PC-3 (cell line): Measurements from ENCODE around the gene WDPCP.

Source experiments
- EZH2 ChIP-seq: fragments of 300-600 bp; sonication (generic); IDR thresholded peaks from one replicate; pipeline ENCODE4 v1.6.1; 2017; ENCODE audit warnings: antibody characterized with exemption, mild to moderate bottlenecking, low read length; ENCODE audit not compliant: unreplicated experiment
- TF ChIP-seq, protein P1 (sequence below): fragments of 300-600 bp; sonication (generic); conservative IDR thresholded peaks from 2 replicates; pipeline ENCODE4 v1.5.1; 2017; ENCODE audit warnings: antibody characterized with exemption, low read depth, mild to moderate bottlenecking, low read length

DNA sequence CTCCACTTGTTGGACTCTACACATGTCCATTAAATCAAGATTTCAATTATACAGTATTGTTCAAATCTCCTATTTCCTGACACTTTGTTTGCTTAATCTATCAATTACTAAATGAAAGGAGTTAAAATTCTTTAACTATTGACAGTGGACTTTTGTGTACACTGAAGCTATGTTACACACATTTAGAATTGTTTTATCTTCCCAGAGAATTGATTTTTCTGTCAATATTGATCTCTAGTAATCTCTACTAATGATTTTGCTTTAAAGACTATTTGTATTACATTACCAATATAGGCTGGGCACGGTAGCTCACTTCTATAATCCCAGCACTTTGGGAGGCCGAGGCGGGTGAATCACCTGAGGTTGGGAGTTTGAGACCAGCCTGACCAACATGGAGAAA lies 215.7 kb downstream of the WDPCP start:
- TF ChIP-seq, protein P1, sequence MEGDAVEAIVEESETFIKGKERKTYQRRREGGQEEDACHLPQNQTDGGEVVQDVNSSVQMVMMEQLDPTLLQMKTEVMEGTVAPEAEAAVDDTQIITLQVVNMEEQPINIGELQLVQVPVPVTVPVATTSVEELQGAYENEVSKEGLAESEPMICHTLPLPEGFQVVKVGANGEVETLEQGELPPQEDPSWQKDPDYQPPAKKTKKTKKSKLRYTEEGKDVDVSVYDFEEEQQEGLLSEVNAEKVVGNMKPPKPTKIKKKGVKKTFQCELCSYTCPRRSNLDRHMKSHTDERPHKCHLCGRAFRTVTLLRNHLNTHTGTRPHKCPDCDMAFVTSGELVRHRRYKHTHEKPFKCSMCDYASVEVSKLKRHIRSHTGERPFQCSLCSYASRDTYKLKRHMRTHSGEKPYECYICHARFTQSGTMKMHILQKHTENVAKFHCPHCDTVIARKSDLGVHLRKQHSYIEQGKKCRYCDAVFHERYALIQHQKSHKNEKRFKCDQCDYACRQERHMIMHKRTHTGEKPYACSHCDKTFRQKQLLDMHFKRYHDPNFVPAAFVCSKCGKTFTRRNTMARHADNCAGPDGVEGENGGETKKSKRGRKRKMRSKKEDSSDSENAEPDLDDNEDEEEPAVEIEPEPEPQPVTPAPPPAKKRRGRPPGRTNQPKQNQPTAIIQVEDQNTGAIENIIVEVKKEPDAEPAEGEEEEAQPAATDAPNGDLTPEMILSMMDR: no peak
- no peak for TF ChIP-seq EZH2
